GOT3 (cell line): ENCODE results near the gene AUTS2.

Experiments used
- DNase-seq: peaks from one replicate; lab custom pipeline; 2025; ENCODE audit warnings: mixed read lengths; lab: John Stamatoyannopoulos, UW

Gene AUTS2

DNA sequence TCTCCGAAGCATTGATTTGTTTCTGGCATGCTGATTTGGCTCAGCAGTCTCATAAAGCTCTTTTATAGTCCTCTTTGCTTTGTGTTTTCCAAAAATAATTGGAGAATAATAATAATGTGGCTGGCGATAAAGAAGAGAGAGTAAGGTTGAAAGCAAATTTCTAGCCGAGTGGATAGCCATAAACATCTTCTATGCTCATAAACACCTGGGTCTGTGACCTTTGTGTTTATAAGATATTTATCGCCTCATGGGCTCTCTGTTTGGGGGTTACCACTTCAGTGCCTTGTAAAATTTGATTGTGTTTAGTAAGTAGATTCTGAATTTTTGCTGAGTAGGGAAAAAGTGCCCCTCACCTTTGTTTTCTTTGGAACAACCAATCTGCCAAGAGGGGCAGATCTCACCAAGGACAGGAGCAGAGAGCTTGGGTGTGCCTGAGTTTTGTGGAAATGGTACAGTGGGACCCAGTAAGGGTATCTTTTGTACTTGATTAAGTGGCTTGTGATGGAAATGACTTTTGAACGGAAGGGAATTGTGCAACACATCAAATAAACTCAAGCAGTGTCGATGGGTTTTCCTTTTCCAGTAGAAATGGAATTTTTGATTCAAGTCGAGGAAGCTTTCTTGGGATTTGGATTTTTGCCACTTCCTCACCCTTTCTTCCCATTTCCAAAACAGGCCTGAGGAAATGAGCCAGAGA, 220.5 kb downstream of the AUTS2 start:
- DNase-seq: no peak

DNA sequence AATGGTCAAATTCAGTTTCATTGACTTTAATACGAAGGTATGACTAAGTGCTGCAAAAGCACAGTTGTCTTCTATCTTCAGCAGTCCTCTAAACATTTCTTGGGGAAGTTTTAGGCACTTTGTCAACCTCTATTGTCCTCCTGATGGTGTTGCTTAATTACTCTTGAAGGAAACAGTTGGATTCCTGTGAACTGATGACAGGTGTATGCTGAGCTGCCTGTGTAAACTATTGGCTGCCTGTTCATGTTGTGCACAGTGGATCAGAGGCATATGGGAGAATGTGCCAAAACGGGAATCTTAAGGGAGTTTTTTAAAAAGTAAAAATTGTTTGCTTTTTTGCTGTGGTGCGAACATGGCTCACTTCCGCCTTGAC, 221.0 kb downstream of the AUTS2 start:
- no peak for DNase-seq

DNA sequence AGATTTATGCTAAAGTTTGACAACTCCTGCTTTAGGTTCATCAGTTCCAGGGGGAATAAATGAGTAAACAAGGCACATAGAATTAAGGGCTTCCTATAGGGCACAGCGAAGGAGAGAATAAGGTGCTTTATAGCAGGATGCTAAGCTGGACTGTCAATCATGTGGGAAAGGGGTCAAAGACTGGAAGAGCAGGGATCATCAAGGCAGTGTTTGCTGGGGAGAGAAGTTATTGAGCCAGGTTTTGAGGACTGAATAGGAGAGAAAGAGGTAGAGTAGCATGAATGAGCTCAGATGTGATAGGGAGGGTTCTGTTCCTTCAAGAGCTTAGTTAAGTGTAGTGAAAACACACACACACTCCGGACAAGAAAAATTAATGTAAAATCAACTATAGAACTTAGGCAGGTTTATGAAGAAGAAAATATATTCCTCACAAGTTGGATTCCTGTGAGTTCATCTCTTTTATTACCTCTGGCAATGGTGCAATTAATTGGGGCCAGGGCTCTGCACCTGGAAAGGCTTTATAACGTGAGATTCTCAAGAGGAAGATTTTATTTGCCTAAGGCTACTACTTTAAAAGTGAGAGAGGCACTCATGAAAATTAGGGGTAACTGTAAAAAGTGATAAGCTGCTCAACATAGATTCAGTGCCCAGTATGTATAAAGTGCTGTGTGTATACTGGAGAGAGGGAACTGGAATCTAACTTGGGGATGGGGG, 222.4 kb downstream of the AUTS2 start:
- no peak for DNase-seq

DNA sequence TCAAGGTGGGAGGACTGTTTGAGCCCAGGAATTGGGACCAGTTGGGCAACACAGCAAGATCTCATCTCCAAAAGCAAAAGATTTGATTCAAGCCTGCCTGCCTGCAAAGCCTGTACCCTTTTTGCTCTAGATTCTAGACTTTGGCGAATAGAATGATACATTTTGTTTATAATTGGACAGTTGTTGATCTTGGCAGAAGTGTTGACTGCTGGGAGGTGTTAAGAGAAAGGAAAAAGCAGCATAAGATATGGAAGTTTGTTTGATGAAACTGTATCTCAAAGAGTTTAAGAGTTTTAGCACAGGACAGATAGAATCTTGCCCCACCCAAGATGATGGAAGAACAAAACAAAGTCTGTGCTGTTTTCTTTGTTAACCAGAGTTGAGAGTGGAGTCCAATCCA, 224.1 kb downstream of the AUTS2 start:
- no peak for DNase-seq

DNA sequence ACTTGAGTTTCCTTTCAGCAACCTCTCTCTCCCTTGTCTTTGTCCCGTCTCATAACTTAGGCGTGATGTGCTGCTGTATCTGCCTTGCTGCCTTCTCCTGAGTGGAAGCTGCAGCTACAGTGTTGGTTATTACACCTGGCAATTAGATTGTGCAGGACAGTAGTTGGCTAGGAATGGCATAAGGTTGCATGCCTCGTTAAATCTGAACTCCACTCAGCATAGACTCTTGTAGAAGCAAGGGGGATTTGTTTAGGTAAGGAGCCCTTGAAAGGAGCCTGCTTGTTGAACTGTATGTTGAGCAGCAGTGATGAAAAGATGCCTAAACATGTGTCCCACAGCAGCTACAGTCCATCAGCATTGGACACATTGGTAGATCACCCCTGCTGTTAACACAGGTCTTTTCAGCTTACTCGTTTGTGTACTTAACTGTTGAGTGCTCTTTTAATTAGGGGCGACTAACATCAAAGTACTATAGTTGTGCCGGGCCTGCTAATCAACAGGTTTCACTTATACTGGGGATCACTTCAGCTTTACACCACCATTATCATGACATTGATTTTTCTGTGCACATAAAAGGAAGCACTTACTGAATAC, 225.0 kb downstream of the AUTS2 start:
- no peak for DNase-seq

DNA sequence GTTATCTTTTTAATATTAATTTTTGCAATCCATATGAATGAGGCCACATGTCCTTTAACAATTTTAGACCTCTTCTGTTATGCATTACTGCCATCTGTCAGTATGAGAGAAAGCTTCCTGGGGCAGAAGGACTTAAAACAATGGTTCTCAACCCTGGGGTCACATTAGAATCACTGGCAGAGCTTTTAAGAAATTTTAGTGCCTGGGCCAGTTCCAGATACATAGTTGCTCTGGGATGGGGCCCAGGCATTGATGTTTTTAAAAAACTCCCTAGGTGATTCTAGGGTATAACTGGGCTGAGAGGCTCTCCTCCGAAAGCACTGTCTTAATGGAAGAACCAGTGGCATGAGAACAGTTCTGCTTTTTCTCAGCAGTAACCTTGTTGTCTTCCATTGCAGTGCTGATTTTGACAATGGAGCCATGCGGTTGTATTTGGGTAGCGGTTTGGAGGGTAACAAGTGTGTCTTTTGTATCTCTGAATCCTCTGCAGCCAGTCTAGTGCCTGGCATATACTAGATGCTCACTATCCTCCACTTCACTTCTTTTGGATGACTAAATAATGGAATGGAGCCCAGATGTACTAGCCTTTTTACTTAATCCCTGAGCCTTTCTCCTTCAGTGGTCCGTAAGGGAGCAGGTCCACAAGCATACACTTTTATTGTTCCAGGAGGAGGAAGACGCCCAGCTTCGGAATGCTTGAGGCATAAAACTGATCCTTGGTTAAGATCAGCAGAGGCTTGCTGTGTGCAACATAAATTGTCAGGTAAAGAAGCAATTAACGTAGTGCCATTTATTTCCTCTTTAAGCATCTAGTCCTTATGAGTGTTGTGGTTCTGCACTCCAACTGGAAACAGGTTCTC, 227.1 kb downstream of the AUTS2 start:
- DNase-seq: no peak

DNA sequence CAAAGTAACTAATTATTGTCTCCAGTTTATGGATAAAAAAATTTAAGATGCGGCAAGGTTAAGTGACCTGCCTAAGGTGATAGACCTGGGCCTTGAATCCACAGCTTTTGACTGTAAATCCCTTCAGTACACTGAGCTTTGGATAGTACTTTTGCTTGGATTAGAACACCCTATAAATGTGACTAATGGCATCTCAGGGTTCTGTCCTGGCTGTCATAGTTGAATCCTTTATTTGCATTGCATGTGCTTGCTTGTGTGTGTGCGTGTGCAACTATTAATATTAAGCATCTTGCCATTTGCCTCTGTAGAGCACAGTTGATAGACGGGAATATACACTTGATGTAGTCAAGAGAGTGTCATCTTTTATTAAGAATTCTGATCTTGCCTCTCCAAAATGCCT, 228.0 kb downstream of the AUTS2 start:
- DNase-seq: no peak

DNA sequence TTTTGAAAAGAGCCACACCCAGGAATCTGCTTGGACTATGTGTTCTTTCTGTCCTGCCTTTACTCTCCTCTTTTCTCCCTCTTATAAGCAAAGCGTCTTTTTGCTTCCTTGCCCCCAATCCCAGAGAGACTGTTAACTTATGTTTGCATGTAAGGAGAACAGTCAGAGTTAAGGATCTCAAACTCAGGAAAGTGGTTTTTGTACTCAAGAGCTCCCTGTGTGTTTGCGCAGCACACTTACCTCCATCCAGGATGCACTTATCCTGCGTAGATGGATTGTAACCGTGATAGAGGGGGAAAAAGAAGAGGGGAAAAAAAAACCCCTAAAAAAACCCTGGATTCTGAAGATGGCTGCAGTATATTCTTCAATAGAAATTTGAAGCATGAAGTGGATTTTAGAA, 228.9 kb downstream of the AUTS2 start:
- DNase-seq: no peak

DNA sequence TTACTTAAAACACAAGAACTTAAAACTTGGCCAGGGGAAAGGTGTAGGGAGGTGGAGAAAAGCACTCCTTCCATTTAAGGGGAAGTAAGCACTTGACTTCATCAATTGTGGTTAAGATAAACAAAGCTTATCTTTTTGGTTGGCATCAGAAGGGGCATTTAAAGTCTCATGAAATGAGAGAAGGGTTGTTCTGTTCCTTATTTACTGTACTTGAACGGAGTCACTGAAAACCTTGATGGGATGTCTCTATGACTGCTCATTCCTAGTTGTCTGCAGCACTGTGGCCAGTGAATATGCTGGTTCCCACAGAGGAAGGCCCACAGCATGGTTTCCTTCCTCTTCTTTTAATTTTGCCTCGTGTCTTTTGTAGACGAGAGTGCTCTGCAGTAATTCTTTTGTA, 229.3 kb downstream of the AUTS2 start:
- no peak for DNase-seq

DNA sequence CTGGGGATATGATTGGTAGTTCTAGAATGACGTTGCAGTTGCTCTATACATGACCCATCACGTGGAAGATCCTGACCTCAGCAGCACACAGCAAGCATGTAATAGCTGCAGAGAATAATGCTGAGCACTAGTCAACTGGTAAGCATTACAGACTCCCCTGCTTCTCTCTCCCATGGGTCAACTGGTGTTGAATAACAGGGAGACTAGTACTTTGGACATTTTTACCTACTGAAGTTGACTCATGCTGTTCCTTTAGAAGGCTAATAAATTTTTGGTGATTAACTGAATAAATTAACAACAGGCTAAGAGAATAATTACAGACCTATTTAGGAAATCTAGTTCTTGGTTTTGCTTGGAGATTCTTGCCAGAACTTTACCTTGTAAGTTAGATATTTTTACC, 234.1 kb downstream of the AUTS2 start:
- DNase-seq: no peak

DNA sequence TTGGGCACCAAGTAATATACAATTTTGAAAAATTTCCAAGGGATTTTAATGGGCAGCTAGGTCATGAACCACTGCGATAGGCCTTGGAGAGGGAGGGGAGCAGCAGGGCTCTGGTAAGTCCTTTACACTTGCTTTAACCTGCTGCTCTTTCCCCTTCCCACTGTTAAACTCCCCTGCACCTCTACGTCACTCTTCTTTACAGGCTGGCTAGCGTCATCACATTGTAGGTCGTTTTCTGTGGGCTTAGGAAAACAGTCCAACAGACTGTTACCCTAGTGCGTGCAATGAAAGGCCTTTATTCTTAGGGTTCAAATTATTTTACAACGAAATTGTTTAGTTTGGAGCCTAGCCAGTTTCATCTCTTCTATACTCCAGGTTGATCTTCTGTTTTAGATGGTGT, 235.7 kb downstream of the AUTS2 start:
- no peak for DNase-seq

DNA sequence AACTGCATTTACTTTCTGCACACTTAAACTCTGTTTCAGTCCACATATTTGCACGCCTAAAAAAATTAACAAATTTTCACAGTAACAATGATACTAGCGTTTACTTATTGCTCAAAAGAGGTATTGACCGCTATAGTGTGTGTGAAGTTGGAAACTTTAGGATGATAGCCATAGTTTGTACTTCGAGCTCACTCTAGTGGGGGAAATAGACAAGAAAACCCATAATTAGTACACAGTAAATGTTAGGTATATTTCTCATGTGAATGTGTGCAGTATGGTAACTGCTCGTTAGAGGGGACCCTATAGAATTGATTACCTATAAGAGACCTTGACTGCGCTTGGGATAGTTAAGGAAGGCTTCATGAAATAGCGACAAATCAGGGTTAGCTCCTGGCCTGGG, 238.4 kb downstream of the AUTS2 start:
- DNase-seq: no peak

DNA sequence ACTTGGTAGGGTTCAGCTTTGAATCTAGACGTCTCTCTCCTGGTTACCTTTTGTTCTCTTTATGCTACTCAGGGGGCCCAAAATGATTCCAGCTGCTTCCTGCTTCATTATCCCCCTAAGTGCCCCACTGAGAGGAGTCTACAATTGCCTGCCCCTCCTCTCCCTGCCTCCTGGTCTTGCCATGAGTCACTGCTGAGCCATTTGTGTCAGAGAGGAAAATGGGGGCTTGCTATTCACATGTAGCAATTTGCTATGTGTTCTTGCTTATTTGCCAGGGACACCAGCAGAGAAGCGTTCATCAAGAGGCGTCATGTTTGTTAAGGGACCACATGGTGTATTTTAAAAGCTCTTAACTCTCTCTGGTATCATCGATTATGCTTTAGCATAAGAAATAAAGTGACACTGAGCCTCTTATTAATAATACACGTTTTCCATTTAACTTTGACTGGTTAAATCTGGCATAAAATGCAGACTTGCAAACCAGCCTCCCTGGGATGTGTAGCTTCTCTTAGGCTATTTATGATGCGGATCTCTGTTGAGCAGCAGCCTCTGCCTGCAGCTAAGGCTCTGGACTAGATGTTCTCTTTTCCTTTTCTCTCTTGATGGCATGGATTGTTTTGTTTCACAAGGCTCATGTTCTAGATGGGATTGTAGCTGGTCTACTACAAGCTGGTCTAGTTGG, 239.3 kb downstream of the AUTS2 start:
- DNase-seq: no peak

DNA sequence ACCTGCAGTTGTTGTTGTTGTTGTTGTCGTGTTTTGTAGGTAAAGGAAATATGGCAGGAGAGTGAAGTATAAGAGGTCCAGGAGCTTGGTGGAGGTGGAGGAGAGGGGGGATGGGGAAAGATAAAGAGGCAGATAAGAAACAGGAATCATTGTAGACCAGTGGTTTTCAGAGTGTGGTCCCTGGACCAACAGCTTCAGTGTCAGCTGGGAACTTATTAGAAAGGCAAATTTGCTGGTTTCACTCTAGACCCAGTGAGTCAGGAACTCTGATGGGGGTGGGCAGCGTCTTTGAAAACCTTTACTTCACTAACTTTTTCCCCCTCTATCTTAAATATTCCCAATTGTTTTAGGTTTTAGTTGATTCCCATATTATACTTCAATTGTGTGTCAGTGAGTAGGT, 241.5 kb downstream of the AUTS2 start:
- DNase-seq: no peak

DNA sequence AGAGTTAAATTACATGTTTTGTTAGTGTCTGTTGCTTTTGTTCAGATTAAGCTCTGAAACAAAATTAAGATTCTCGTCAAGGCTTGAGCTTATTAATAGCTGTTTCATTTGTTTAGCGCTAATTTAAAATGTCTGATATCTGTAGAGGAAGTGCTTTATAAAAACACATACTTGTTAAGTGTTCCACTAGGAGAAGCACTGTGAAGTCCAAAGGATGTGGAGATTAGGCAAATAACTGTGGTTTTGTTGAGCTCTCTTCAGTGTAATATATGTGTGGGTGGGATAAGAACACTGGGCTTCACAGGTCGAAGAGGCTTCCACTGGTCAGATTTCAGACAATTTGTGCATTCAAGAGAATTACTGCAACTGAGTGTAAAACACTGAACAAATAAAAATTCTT, 242.0 kb downstream of the AUTS2 start:
- DNase-seq: no peak

DNA sequence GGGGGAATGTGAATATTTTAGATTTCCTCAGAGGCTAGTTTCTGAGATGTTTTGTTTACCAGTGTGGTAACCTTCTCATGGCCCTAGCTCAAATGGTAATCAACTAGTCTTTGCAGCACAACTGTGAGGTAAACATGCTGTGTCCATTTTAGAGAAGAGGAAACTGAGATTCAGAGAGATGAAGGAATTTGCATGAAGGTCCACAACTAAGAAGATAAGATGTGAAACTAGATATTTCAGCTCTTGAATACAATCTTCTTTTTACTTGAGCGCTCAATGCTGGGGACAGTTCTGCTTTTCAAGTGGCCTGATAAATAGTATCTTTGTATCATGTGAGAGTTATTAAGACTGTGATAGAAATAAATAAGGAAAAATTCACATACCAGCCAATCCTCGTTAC, 245.4 kb downstream of the AUTS2 start:
- DNase-seq: no peak

DNA sequence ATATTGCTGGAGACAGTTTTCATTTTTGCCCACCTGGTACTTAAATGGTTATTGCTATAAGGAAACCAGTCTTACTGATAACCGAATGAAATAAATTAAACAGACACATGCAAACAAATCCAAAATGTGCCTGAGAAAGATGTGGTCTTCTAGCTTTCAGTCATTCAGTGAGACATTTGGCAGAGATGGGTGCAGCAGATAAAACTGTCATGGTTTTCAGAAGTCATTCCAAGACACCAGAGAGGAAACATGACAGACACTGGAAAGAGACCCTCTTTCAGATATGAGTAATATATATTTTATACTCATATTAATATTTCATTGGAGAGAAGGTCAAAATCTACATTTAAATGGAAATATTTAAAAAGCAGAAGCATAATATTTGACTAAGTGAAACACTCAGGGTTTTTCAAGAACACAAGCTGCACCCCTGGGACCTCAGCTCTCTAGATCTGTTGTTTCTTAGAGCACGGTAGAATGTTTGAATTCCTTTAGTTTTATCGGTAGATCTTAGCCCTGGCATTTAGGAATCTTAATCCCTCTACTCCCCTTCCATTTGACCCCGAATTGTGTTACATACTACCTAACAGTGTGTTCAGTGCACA, 246.1 kb downstream of the AUTS2 start:
- no peak for DNase-seq

DNA sequence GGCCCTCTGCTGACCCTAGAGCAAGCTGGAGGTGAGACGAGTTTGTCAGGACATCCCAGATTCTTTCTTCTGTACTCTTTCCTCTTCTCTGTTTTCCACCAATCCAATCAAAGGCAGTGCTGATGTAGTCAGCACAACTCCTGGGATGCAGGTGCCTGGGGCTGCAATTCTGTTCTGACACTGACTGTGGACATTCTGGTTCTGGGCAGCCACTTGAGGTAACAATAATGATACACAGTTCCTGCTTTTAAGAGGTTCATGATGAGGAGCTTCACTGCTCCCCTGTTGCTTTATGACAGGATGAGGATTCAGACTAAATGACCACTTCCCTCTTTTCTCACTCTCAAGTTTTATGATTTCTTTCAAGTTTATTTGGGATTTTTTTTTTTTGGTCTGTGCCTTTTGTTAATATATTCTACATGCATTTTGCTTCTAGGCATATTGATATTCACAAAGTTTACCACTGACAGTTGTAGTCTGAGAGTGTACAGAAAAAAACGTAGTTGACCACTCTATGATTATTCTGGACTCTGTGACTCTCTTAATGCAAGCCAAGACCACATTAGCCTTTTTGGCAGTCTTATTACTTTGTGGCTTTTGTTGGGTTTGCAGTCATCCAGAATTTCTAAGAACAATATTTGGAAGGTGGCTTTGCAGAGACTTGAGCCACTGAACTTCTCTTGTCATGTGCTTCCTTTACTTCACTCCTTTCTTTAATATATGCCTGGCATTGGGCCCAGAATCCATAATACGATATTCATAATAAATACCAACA, 247.6 kb downstream of the AUTS2 start:
- no peak for DNase-seq

DNA sequence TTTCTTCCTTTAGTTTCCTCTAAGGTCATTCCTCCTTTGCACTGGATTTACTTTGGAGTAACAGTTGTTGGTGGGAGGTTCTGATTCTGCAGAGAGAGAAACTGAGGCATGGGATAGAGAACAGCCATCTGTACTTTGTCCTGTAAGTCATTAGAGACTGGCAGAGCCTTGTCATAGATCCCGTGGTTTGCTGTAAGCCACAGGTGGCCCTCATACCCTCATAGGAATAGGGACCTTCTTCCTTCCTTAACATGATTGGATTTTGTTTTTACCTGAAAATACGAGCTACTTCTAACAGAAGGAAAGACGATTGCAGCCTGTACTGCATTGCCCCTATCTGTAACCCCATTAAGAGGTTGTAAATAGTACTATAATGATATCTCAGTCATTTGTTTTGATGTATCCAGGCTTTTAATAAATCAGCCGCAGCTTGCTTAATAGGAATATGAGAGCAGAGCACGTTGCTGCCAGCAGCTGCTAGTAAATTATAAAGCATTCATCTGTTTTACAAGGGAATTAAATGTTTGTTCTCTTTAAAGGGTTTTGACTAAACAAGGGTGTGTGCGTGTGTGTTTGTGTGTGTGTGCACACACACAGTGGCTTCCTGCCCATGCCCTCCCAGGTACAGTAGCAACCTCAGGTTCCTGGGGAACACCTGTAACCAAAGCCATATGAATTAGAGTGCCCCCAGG, 249.8 kb downstream of the AUTS2 start:
- no peak for DNase-seq

DNA sequence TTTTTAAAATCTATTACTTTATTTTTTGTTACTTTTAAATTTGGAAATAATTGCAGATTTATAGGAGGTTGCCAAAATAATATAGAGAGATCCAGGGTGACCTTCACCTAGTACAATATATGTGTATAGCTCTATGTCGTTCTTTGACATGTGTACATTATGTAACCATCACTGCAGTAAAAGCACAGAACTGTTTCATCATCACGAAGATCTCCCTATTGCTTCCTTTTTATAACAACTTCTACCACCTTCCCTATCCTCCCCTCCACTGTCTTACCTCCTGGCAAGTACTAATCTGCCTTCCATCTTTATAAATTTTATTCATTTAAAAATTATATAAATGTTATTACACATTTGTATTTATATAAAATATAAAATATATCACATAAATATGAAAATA, 251.0 kb downstream of the AUTS2 start:
- DNase-seq: no peak
